Measurements from ENCODE around the gene GRK7.
"Not testable (repeated sequence)": the region's sequence is repeated elsewhere in the genome, so short reads cannot be mapped to it uniquely, and the experiment has no call there.

Gene GRK7

GRCh38 chr3:141764045-141764444 is 837 bp downstream of the GRK7 start:
- DNase-seq, result no peak

- DNase-seq, result no peak
These were observed 1.3 kb downstream of the GRK7 start for GRCh38 chr3:141764465-141764864.

- DNase-seq, result no peak
These were observed 1.8 kb downstream of the GRK7 start for GRCh38 chr3:141764986-141765385.

GRCh38 chr3:141767066-141767465 is 3.9 kb downstream of the GRK7 start:
- no peak for DNase-seq

GRCh38 chr3:141769221-141769894 is 6.2 kb downstream of the GRK7 start:
- DNase-seq, result no peak

- no peak for DNase-seq
These were observed 10.5 kb downstream of the GRK7 start for GRCh38 chr3:141773676-141774075.

- DNase-seq, result no peak
These were observed 13.2 kb downstream of the GRK7 start for GRCh38 chr3:141776376-141776775.

GRCh38 chr3:141776885-141777284 is 13.7 kb downstream of the GRK7 start:
- DNase-seq, result no peak

GRCh38 chr3:141777957-141778813 is 15.0 kb downstream of the GRK7 start:
- DNase-seq, result no peak

GRCh38 chr3:141779667-141780066 is 16.5 kb downstream of the GRK7 start:
- DNase-seq, result no peak

GRCh38 chr3:141782386-141782932 is 19.3 kb downstream of the GRK7 start:
- no peak for DNase-seq

- DNase-seq, result no peak
These were observed 20.4 kb downstream of the GRK7 start for GRCh38 chr3:141783632-141784031.

- DNase-seq, result no peak
These were observed 20.9 kb downstream of the GRK7 start for GRCh38 chr3:141784096-141784495.

GRCh38 chr3:141784531-141784930 is 21.3 kb downstream of the GRK7 start:
- no peak for DNase-seq

- DNase-seq, result no peak
These were observed 24.9 kb downstream of the GRK7 start for GRCh38 chr3:141788149-141788548.

- DNase-seq, result not testable (repeated sequence)
These were observed 25.5 kb downstream of the GRK7 start for GRCh38 chr3:141788750-141789149.

GRCh38 chr3:141789281-141789680 is 26.1 kb downstream of the GRK7 start:
- no peak for DNase-seq

GRCh38 chr3:141790171-141790570 is 27.0 kb downstream of the GRK7 start:
- DNase-seq, result no peak

GRCh38 chr3:141792495-141792894 is 29.3 kb downstream of the GRK7 start:
- no peak for DNase-seq

- DNase-seq, result no peak
These were observed 30.5 kb downstream of the GRK7 start for GRCh38 chr3:141793476-141794260.

- no peak for DNase-seq
These were observed 32.1 kb downstream of the GRK7 start for GRCh38 chr3:141795276-141795675.

- no peak for DNase-seq
These were observed 32.5 kb downstream of the GRK7 start for GRCh38 chr3:141795741-141796080.
